OCI-LY1 (cell line): ENCODE data around the gene CMPK1.

Experiments used
- CTCF ChIP-seq: fragments of 200-600 bp; sonication (generic), shearing (Covaris generic); IDR thresholded peaks from 2 replicates; pipeline ENCODE4 v1.5.1; 2017; ENCODE audit warnings: mild to moderate bottlenecking, antibody characterized with exemption, low read length, moderate library complexity, mixed read lengths
- EZH2 ChIP-seq: fragments of 200-600 bp; sonication (generic), shearing (Covaris generic); IDR thresholded peaks from 2 replicates; pipeline ENCODE4 v1.8.0; 2017; ENCODE audit warnings: borderline replicate concordance, mixed run types, mild to moderate bottlenecking, antibody characterized with exemption, low read length, moderate library complexity, mixed read lengths

GRCh38 chr1:47423872-47424271 lies 90.3 kb downstream of the CMPK1 start:
- no peak for TF ChIP-seq CTCF
- TF ChIP-seq EZH2 = no peak
